ENCODE measurements around the gene PLCH1.
A peak's percentile ranks its signal among the peaks of the same experiment; 100 is the strongest.

Gene PLCH1

GRCh38 chr3:155555479-155556060, 189.3 kb downstream of the PLCH1 start:
- Histone ChIP-seq H3K79me2 (ENCODE audit: insufficient read depth, low read length) (no peaks in the 10 kb centered on the region), H3K4me3 (ENCODE audit: low read depth, low read length, poor library complexity, severe bottlenecking) (no peak overlapping the region), H4K20me1 (ENCODE audit: insufficient read depth, low read length) (no peaks in the 10 kb centered on the region), H2AFZ (ENCODE audit: low read length) (no peak overlapping the region), H3K4me2 (ENCODE audit: low read length) (peak overlapping the region; percentile 26; the same call in 1 of the 2 replicates), H3K27me3 (ENCODE audit: insufficient read depth, low read length) (no peaks in the 10 kb centered on the region), H3K9me3 (ENCODE audit: low read length) (no peaks in the 10 kb centered on the region), H3K4me1 (ENCODE audit: insufficient read depth, low read length, severe bottlenecking) (peaks cover 68% of the 10 kb centered on the region), H3K9ac (ENCODE audit: low read length) (no peak overlapping the region), H3K36me3 (ENCODE audit: insufficient read depth, low read length) (no peaks in the 10 kb centered on the region; the same call in 1 of the 2 replicates), H3F3A (ENCODE audit: insufficient read depth, low read length) (0 out of 2 replicates have a peak, but pooled peaks cover under 1% of the 10 kb centered on the region), H3K27ac (ENCODE audit: low read depth, low read length, poor library complexity, severe bottlenecking) (peak overlapping the region; percentile 92), H3K9me2 (ENCODE audit: low read depth, low read length) (no peaks in the 10 kb centered on the region)
- no peak for TF ChIP-seq EZH2 (IDR thresholded peaks at IDR 0.05; ENCODE audit: borderline replicate concordance, low read length)
- TF ChIP-seq, protein P1, sequence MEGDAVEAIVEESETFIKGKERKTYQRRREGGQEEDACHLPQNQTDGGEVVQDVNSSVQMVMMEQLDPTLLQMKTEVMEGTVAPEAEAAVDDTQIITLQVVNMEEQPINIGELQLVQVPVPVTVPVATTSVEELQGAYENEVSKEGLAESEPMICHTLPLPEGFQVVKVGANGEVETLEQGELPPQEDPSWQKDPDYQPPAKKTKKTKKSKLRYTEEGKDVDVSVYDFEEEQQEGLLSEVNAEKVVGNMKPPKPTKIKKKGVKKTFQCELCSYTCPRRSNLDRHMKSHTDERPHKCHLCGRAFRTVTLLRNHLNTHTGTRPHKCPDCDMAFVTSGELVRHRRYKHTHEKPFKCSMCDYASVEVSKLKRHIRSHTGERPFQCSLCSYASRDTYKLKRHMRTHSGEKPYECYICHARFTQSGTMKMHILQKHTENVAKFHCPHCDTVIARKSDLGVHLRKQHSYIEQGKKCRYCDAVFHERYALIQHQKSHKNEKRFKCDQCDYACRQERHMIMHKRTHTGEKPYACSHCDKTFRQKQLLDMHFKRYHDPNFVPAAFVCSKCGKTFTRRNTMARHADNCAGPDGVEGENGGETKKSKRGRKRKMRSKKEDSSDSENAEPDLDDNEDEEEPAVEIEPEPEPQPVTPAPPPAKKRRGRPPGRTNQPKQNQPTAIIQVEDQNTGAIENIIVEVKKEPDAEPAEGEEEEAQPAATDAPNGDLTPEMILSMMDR (IDR thresholded peaks at IDR 0.05; ENCODE audit: low read length) = no peak

DNA sequence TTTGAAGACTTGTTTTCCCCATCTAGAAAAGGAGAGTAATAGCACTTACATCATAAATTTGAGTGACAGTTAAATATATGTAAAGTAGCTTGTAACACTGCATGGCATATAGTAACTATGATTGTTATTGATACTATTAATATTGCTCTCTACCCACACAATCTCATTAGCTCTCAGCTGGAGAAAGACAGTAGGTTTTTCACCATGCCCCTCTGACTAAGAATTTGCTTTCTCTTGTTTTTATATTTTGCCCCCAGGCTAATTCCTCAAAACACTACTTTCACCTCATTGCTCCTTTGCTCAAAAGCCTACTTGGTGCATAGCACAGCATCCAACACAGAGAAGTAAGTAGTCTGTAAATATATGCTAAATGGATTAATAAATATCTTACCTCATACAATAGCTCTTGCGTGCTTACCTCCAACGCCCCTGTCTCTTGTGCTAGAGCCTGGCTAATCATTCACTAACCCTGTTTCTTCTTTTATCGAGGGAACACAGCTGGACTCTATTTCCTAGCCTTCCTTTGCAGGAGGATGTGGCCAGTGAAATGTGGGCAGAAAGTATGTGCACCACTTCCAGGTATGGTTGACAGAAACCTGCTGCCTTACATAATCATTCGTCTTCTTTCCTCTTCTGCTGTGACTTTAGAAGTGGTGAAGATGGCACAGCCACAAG, 190.0 kb downstream of the PLCH1 start:
- no peaks in the 10 kb centered on the region for H3K9me2 ChIP-seq (ENCODE audit: low read depth, low read length)

DNA sequence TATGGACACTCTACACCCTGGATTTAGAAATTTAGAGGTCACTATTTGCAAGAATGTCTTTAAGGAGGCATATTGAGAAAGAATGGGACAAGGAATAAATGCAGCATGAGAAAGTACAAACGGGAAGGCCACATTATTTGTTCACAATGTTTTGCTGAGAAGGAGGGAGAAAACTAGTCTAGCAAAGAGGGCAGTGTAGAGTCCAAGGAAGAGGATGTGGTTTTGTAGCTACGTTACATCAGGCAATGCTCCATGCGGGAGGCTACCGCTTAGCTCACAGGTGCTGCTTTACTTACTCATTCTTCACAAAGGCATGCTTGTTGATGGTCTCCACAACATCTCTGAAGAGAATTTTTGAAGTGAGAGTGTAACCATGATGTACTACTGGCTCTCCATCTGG, 191.1 kb downstream of the PLCH1 start:
- H3K9me3 ChIP-seq (ENCODE audit: low read length) = no peaks in the 10 kb centered on the region
- H3K36me3 ChIP-seq (ENCODE audit: insufficient read depth, low read length) = no peaks in the 10 kb centered on the region; the same call in 1 of the 2 replicates
- H3K4me1 ChIP-seq (ENCODE audit: insufficient read depth, low read length, severe bottlenecking) = peaks cover 86% of the 10 kb centered on the region
- no peaks in the 10 kb centered on the region for H3K9me2 ChIP-seq (ENCODE audit: low read depth, low read length)
- TF ChIP-seq, protein P1 (IDR thresholded peaks at IDR 0.05; ENCODE audit: low read length) = no peak; the same call in 1 of the 2 replicates
- TF ChIP-seq EZH2 (IDR thresholded peaks at IDR 0.05; ENCODE audit: borderline replicate concordance, low read length) = no peak
- no peaks in the 10 kb centered on the region for H3K79me2 ChIP-seq (ENCODE audit: insufficient read depth, low read length)
- 0 out of 2 replicates have a peak, but pooled peaks cover 8% of the 10 kb centered on the region for H3F3A ChIP-seq (ENCODE audit: insufficient read depth, low read length)
- H4K20me1 ChIP-seq (ENCODE audit: insufficient read depth, low read length) = no peaks in the 10 kb centered on the region
- H3K4me2 ChIP-seq (ENCODE audit: low read length) = peak overlapping the region; percentile 30; the same call in 1 of the 2 replicates
- H3K4me3 ChIP-seq (ENCODE audit: low read depth, low read length, poor library complexity, severe bottlenecking) = no peak overlapping the region
- H3K27me3 ChIP-seq (ENCODE audit: insufficient read depth, low read length) = no peaks in the 10 kb centered on the region
- no peak overlapping the region for H2AFZ ChIP-seq (ENCODE audit: low read length)
- H3K27ac ChIP-seq (ENCODE audit: low read depth, low read length, poor library complexity, severe bottlenecking) = peak overlapping the region; percentile 92
- no peak overlapping the region; the same call in 1 of the 2 replicates for H3K9ac ChIP-seq (ENCODE audit: low read length)

More for the DNA sequence above, 190.0 kb downstream of the PLCH1 start:
- Histone ChIP-seq H3K79me2 (ENCODE audit: insufficient read depth, low read length) (no peaks in the 10 kb centered on the region), H3K36me3 (ENCODE audit: insufficient read depth, low read length) (no peaks in the 10 kb centered on the region; the same call in 1 of the 2 replicates), H3K9me3 (ENCODE audit: low read length) (no peaks in the 10 kb centered on the region), H3K27me3 (ENCODE audit: insufficient read depth, low read length) (no peaks in the 10 kb centered on the region), H3K27ac (ENCODE audit: low read depth, low read length, poor library complexity, severe bottlenecking) (peak overlapping the region; percentile 92), H2AFZ (ENCODE audit: low read length) (no peak overlapping the region), H3F3A (ENCODE audit: insufficient read depth, low read length) (0 out of 2 replicates have a peak, but pooled peaks cover 5% of the 10 kb centered on the region), H3K4me3 (ENCODE audit: low read depth, low read length, poor library complexity, severe bottlenecking) (no peak overlapping the region), H3K4me1 (ENCODE audit: insufficient read depth, low read length, severe bottlenecking) (peaks cover 74% of the 10 kb centered on the region), H3K9ac (ENCODE audit: low read length) (no peak overlapping the region; the same call in 1 of the 2 replicates), H4K20me1 (ENCODE audit: insufficient read depth, low read length) (no peaks in the 10 kb centered on the region), H3K4me2 (ENCODE audit: low read length) (peak overlapping the region; percentile 26; the same call in 1 of the 2 replicates)
- TF ChIP-seq, protein P1 (IDR thresholded peaks at IDR 0.05; ENCODE audit: low read length) = no peak
- no peak for TF ChIP-seq EZH2 (IDR thresholded peaks at IDR 0.05; ENCODE audit: borderline replicate concordance, low read length)
